Retinal pigment epithelial cell (primary cell): ENCODE data around the gene VPS33B.

Source experiments
- DNase-seq: peaks from one replicate; pipeline ENCODE4 v3.0.0-alpha.2; 2010; ENCODE audit warnings: low read depth
- H3K4me3 ChIP-seq: 2 replicates; pipeline ENCODE4 v1.5.1; 2011; ENCODE audit warnings: mild to moderate bottlenecking, low read length, control low read depth, moderate library complexity
- TF ChIP-seq, protein P1 (sequence below): conservative IDR thresholded peaks from 2 replicates; pipeline ENCODE4 v1.5.1; 2011; ENCODE audit warnings: low read depth, low read length, control low read depth, inconsistent platforms

Gene VPS33B

DNA sequence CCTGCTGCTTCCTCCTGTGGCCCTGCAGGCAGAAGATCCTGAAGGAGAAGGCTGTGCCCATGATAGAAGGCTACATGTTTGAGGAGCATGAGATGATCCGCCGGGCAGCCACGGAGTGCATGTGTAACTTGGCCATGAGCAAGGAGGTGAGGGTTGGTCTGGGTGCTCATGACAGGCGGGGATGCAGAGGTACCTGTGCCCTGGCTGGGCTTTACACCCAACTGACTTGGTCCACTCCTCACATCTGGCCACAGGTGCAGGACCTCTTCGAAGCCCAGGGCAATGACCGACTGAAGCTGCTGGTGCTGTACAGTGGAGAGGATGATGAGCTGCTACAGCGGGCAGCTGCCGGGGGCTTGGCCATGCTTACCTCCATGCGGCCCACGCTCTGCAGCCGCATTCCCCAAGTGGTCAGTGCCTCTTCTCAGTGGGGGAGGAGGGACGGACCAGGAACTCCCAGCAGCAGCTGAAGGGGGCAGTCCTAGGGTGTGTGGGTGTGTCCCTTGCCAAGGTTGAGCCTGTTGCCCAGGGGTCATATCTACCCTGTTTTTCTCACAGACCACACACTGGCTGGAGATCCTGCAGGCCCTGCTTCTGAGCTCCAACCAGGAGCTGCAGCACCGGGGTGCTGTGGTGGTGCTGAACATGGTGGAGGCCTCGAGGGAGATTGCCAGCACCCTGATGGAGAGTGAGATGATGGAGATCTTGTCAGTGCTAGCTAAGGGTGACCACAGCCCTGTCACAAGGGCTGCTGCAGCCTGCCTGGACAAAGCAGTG lies 69.3 kb downstream of the VPS33B start:
- DNase-seq: no peak
- TF ChIP-seq, protein P1, sequence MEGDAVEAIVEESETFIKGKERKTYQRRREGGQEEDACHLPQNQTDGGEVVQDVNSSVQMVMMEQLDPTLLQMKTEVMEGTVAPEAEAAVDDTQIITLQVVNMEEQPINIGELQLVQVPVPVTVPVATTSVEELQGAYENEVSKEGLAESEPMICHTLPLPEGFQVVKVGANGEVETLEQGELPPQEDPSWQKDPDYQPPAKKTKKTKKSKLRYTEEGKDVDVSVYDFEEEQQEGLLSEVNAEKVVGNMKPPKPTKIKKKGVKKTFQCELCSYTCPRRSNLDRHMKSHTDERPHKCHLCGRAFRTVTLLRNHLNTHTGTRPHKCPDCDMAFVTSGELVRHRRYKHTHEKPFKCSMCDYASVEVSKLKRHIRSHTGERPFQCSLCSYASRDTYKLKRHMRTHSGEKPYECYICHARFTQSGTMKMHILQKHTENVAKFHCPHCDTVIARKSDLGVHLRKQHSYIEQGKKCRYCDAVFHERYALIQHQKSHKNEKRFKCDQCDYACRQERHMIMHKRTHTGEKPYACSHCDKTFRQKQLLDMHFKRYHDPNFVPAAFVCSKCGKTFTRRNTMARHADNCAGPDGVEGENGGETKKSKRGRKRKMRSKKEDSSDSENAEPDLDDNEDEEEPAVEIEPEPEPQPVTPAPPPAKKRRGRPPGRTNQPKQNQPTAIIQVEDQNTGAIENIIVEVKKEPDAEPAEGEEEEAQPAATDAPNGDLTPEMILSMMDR: no peak
- H3K4me3 ChIP-seq: no peak overlapping the region

DNA sequence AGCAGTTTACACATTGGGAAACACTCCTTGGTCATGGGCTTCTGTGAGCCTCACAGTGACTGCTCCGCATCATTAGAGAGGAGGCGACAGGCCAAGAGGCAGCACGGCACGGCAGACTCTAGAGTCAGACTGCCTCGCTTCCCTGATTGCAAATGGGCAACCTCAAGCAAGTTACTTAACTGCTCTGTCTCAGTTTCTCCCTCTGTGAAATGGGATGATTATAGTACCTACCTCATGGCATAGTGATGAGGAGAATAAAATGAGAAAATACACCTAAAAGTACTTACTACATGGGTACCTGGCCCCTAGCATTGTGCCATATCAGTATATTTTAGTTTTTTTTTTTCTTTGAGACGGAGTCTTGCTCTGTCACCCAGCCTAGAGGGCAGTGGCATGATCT lies 71.7 kb downstream of the VPS33B start:
- TF ChIP-seq, protein P1: no peak

DNA sequence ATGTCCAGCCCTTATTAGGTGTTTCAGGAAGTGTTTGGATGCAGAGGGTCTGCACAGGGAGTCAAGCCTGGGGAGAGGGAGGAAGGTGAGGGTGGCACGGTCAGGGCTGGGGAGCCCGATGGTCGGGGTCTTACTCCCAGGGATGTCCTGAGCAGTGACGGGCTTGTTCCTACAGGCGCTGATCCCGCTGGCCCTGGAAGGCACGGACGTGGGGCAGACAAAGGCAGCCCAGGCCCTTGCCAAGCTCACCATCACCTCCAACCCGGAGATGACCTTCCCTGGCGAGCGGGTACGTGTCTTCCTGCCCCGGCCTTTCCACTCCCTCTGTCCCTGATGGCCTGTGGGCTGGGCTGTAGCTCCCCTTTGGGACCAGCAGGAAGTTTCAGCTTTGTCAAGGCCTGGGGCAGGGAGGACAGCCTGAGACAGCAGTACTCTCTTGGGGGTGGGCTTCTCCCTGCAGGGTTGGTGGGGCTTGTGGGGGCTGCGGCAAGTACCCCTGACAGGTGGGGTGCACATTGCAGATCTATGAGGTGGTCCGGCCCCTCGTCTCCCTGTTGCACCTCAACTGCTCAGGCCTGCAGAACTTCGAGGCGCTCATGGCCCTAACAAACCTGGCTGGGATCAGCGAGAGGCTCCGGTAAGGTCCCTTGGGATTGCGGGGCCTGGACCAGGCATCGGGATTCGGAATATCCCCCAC lies 72.3 kb downstream of the VPS33B start:
- TF ChIP-seq, protein P1: no peak
- no peak overlapping the region for H3K4me3 ChIP-seq
- DNase-seq: no peak

More for the DNA sequence above, 71.7 kb downstream of the VPS33B start:
- no peak for DNase-seq
- H3K4me3 ChIP-seq: no peak overlapping the region
